HepG2 (cell line): ENCODE measurements around the gene GRK6. TPM values are rescaled to one million over a fixed set of nuclear protein-coding genes. Genes with fewer than 3 reads are reported as not detected.

Source experiments
- CCAR2 ChIP-seq: fragments of 200-400 bp; formaldehyde crosslinking; optimal IDR thresholded peaks from 2 replicates; pipeline ENCODE3; 2018; ENCODE audit warnings: low read depth, mild to moderate bottlenecking, low read length, moderate library complexity
- CHD2 ChIP-seq: IDR thresholded peaks from 2 replicates; pipeline ENCODE4 v1.6.1; 2011; ENCODE audit warnings: low read depth, low read length, improper control_type of control experiment
- DNMT3B ChIP-seq: conservative IDR thresholded peaks from 2 replicates; pipeline ENCODE4 v1.6.1; 2016; ENCODE audit warnings: missing biosample characterization, control low read depth
- DPF2 ChIP-seq: sonication (generic); formaldehyde crosslinking; IDR thresholded peaks from 2 replicates; pipeline ENCODE4 v1.4.0; 2020; ENCODE audit warnings: mild to moderate bottlenecking, low read depth, missing genetic modification reagents, borderline replicate concordance
- IKZF1 ChIP-seq: fragments of 450-650 bp; IDR thresholded peaks from 2 replicates; pipeline ENCODE4 v1.7.1; 2016
- MAFF ChIP-seq: IDR thresholded peaks from 2 replicates; pipeline ENCODE4 v1.6.1; 2011; ENCODE audit warnings: low read depth, low read length, improper control_type of control experiment
- MLLT10 ChIP-seq: sonication (generic); formaldehyde crosslinking; IDR thresholded peaks from 2 replicates; pipeline ENCODE4 v1.4.0; 2020; ENCODE audit warnings: missing genetic modification reagents
- POGZ ChIP-seq: sonication (generic); formaldehyde crosslinking; IDR thresholded peaks from 2 replicates; pipeline ENCODE4 v1.4.0; 2020; ENCODE audit warnings: mild to moderate bottlenecking, missing genetic modification reagents
- RAD21 ChIP-seq: fragments of 450-650 bp; formaldehyde crosslinking; IDR thresholded peaks from 2 replicates; pipeline ENCODE4 v1.5.0; 2020; ENCODE audit warnings: mild to moderate bottlenecking
- SMAD1 ChIP-seq: sonication (generic); formaldehyde crosslinking; IDR thresholded peaks from 2 replicates; pipeline ENCODE4 v1.4.0; 2020; ENCODE audit warnings: missing genetic modification reagents, low read depth, mild to moderate bottlenecking, borderline replicate concordance
- SMARCC2 ChIP-seq: fragments of 450-650 bp; IDR thresholded peaks from 2 replicates; pipeline ENCODE4 v1.6.1; 2017; ENCODE audit warnings: antibody characterized with exemption, mild to moderate bottlenecking
- SYNCRIP ChIP-seq: fragments of 200-400 bp; formaldehyde crosslinking; IDR thresholded peaks from 2 replicates; pipeline ENCODE4 v1.6.1; 2018; ENCODE audit warnings: mild to moderate bottlenecking, low read depth, low read length; ENCODE audit not compliant: insufficient read depth
- TRIM24 ChIP-seq: sonication (generic); formaldehyde crosslinking; IDR thresholded peaks from 2 replicates; pipeline ENCODE4 v1.8.0; 2022; ENCODE audit warnings: mild to moderate bottlenecking, missing genetic modification reagents
- ZNF432 ChIP-seq: sonication (generic); formaldehyde crosslinking; IDR thresholded peaks from 2 replicates; pipeline ENCODE4 v1.5.0; 2020; ENCODE audit warnings: missing genetic modification reagents, mild to moderate bottlenecking, borderline replicate concordance
- ZNF44 ChIP-seq: sonication (generic); formaldehyde crosslinking; IDR thresholded peaks from 2 replicates; pipeline ENCODE4 v1.5.1; 2020; ENCODE audit warnings: mild to moderate bottlenecking, missing genetic modification reagents
- ZNF547 ChIP-seq: sonication (generic); formaldehyde crosslinking; IDR thresholded peaks from 2 replicates; pipeline ENCODE4 v1.5.1; 2020; ENCODE audit warnings: mild to moderate bottlenecking, missing genetic modification reagents
- ZNF552 ChIP-seq: sonication (generic); formaldehyde crosslinking; IDR thresholded peaks from 2 replicates; pipeline ENCODE4 v1.9.0; 2022; ENCODE audit warnings: missing genetic modification reagents, mild to moderate bottlenecking, borderline replicate concordance
- ZNF607 ChIP-seq: sonication (generic); formaldehyde crosslinking; IDR thresholded peaks from 2 replicates; pipeline ENCODE4 v1.5.1; 2020; ENCODE audit warnings: missing genetic modification reagents, mild to moderate bottlenecking, borderline replicate concordance
- polyA plus RNA-seq, 8 experiments: library from polyadenylated mRNA; depleted of rRNA in 3 of 8; stranded (reverse) in 7 of 8; unstranded in 1 of 8; fragments of >200 nt; fragmentation: Illumina TruSeq in 4 of 8; extraction: Trizol in 4 of 8; gene quantifications; 2 replicates each; pipeline versions ENCODE4 v1.2.1 to v1.2.3, GENCODE V29; 2011 to 2016; ENCODE audit warnings: low read depth in 4 of 8, missing spikeins in 1 of 8, mixed read lengths in 1 of 8; ENCODE audit not compliant: insufficient read depth in 1 of 8
- total RNA-seq, 5 experiments: library from RNA; depleted of rRNA; stranded (reverse); fragments of >200 nt; fragmentation: Illumina TruSeq; extraction: Trizol; gene quantifications; 2 replicates each; pipeline ENCODE4 v1.2.3, GENCODE V29; 2016; ENCODE audit warnings: low read depth in 1 of 5
- TF ChIP-seq, protein P1 (sequence below): IDR thresholded peaks from 2 replicates; pipeline ENCODE4 v1.4.0; 2020; ENCODE audit warnings: mild to moderate bottlenecking, missing genetic modification reagents
- TF ChIP-seq, protein P2 (sequence below): sonication (generic); formaldehyde crosslinking; conservative IDR thresholded peaks from 2 replicates; pipeline ENCODE4 v1.4.0; 2020; ENCODE audit warnings: mild to moderate bottlenecking, missing genetic modification reagents, moderate library complexity
- TF ChIP-seq, protein P3 (sequence below): sonication (generic); formaldehyde crosslinking; IDR thresholded peaks from 2 replicates; pipeline ENCODE4 v1.5.1; 2020; ENCODE audit warnings: missing genetic modification reagents, mild to moderate bottlenecking, borderline replicate concordance

GRK6 gene
- total and polyA plus RNA-seq, 2 of the 13 experiments (the other 11 are each of a cell fraction or from before 2014, with no cell fraction given), result 13.2 to 19.9 TPM

DNA sequence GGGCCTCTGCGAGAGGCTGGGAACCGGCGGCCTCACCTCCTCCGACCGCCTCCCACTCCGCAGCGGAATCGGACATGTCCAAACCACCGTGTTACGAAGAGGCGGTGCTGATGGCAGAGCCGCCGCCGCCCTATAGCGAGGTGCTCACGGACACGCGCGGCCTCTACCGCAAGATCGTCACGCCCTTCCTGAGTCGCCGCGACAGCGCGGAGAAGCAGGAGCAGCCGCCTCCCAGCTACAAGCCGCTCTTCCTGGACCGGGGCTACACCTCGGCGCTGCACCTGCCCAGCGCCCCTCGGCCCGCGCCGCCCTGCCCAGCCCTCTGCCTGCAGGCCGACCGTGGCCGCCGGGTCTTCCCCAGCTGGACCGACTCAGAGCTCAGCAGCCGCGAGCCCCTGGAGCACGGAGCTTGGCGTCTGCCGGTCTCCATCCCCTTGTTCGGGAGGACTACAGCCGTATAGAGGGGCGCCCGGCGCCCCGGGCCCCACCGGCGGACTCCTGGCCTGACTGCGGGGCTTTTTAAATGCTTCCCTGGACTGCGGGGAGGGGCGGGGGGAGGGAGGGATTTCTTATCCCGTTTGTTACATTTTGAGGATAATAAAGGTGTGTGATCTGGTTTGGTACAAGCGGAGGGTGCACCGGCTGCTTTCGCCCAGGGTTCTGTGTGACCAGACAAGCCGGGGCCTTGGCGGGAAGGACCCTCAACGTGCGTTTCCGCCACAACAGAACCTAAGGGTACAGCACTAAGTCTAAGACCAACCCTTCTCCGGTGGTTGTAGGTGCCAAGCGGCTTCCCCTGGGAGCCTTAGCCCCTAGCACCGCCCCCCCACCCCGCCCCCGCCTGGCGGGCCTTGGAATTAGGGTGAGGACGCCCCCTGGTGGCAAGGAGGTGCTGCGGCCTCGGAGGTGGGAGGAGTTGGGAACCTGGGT is 29.4 kb downstream of the GRK6 start (continued):
- TF ChIP-seq, protein P1, sequence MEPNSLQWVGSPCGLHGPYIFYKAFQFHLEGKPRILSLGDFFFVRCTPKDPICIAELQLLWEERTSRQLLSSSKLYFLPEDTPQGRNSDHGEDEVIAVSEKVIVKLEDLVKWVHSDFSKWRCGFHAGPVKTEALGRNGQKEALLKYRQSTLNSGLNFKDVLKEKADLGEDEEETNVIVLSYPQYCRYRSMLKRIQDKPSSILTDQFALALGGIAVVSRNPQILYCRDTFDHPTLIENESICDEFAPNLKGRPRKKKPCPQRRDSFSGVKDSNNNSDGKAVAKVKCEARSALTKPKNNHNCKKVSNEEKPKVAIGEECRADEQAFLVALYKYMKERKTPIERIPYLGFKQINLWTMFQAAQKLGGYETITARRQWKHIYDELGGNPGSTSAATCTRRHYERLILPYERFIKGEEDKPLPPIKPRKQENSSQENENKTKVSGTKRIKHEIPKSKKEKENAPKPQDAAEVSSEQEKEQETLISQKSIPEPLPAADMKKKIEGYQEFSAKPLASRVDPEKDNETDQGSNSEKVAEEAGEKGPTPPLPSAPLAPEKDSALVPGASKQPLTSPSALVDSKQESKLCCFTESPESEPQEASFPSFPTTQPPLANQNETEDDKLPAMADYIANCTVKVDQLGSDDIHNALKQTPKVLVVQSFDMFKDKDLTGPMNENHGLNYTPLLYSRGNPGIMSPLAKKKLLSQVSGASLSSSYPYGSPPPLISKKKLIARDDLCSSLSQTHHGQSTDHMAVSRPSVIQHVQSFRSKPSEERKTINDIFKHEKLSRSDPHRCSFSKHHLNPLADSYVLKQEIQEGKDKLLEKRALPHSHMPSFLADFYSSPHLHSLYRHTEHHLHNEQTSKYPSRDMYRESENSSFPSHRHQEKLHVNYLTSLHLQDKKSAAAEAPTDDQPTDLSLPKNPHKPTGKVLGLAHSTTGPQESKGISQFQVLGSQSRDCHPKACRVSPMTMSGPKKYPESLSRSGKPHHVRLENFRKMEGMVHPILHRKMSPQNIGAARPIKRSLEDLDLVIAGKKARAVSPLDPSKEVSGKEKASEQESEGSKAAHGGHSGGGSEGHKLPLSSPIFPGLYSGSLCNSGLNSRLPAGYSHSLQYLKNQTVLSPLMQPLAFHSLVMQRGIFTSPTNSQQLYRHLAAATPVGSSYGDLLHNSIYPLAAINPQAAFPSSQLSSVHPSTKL (CRISPR knock-in tag), result no peak; the same call in 1 of the 2 replicates
- TF ChIP-seq MAFF, result no peak
- no peak; the same call in 1 of the 2 replicates for TF ChIP-seq ZNF547
- no peak for TF ChIP-seq CCAR2
- peak; percentile 17; the same call in 1 of the 2 replicates for TF ChIP-seq SMAD1
- no peak for TF ChIP-seq ZNF552 (CRISPR knock-in tag)
- TF ChIP-seq SMARCC2, result no peak
- no peak for TF ChIP-seq DPF2 (CRISPR knock-in tag)
- TF ChIP-seq IKZF1, result no peak
- TF ChIP-seq SYNCRIP, result no peak
- TF ChIP-seq POGZ (CRISPR knock-in tag), result no peak; the same call in 1 of the 2 replicates
- TF ChIP-seq, protein P2, sequence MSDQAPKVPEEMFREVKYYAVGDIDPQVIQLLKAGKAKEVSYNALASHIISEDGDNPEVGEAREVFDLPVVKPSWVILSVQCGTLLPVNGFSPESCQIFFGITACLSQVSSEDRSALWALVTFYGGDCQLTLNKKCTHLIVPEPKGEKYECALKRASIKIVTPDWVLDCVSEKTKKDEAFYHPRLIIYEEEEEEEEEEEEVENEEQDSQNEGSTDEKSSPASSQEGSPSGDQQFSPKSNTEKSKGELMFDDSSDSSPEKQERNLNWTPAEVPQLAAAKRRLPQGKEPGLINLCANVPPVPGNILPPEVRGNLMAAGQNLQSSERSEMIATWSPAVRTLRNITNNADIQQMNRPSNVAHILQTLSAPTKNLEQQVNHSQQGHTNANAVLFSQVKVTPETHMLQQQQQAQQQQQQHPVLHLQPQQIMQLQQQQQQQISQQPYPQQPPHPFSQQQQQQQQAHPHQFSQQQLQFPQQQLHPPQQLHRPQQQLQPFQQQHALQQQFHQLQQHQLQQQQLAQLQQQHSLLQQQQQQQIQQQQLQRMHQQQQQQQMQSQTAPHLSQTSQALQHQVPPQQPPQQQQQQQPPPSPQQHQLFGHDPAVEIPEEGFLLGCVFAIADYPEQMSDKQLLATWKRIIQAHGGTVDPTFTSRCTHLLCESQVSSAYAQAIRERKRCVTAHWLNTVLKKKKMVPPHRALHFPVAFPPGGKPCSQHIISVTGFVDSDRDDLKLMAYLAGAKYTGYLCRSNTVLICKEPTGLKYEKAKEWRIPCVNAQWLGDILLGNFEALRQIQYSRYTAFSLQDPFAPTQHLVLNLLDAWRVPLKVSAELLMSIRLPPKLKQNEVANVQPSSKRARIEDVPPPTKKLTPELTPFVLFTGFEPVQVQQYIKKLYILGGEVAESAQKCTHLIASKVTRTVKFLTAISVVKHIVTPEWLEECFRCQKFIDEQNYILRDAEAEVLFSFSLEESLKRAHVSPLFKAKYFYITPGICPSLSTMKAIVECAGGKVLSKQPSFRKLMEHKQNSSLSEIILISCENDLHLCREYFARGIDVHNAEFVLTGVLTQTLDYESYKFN, result no peak; the same call in none of the 2 replicates
- no peak for TF ChIP-seq TRIM24 (CRISPR knock-in tag)
- TF ChIP-seq CHD2, result no peak
- TF ChIP-seq DNMT3B, result no peak
- TF ChIP-seq, protein P3, sequence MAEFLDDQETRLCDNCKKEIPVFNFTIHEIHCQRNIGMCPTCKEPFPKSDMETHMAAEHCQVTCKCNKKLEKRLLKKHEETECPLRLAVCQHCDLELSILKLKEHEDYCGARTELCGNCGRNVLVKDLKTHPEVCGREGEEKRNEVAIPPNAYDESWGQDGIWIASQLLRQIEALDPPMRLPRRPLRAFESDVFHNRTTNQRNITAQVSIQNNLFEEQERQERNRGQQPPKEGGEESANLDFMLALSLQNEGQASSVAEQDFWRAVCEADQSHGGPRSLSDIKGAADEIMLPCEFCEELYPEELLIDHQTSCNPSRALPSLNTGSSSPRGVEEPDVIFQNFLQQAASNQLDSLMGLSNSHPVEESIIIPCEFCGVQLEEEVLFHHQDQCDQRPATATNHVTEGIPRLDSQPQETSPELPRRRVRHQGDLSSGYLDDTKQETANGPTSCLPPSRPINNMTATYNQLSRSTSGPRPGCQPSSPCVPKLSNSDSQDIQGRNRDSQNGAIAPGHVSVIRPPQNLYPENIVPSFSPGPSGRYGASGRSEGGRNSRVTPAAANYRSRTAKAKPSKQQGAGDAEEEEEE, result no peak
- 0 out of 2 replicates have a peak, but pooled peaks have one; percentile 2 for TF ChIP-seq ZNF44
- TF ChIP-seq MLLT10 (CRISPR knock-in tag), result no peak
- TF ChIP-seq ZNF432, result no peak
- peak; percentile 39; the same call in 1 of the 2 replicates for TF ChIP-seq RAD21 (CRISPR knock-in tag)
- no peak; the same call in 1 of the 2 replicates for TF ChIP-seq ZNF607 (CRISPR knock-in tag)
